ENCODE measurements around the gene CCDC134. TPM values are rescaled to one million over a fixed set of nuclear protein-coding genes. Genes with fewer than 3 reads are reported as not detected.

CCDC134 gene
- total RNA-seq, 1 experiment from 2014 or later: 7.9 TPM

- Histone ChIP-seq H3K9me3 (ENCODE audit: low read length) (no peaks in the 10 kb centered on the region), H2AFZ (ENCODE audit: low read length) (no peak overlapping the region), H3K79me2 (ENCODE audit: low read length) (peaks cover 94% of the 10 kb centered on the region), H3K36me3 (ENCODE audit: low read depth, low read length) (no peaks in the 10 kb centered on the region), H3K4me1 (ENCODE audit: insufficient read depth, low read length) (peaks cover 46% of the 10 kb centered on the region), H3K27me3 (ENCODE audit: low read length) (no peaks in the 10 kb centered on the region), H3F3A (ENCODE audit: low read length, unreplicated experiment) (no peaks in the 10 kb centered on the region), H3K4me2 (ENCODE audit: low read length) (no peak overlapping the region), H3K27ac (ENCODE audit: low read length) (no peak overlapping the region), H3K9me2 (replicated peaks; ENCODE audit: low read length) (no peaks in the 10 kb centered on the region), H3K4me3 (ENCODE audit: low read length) (no peak overlapping the region), H3K9ac (ENCODE audit: low read length) (no peak overlapping the region), H4K20me1 (ENCODE audit: low read length) (peaks cover 18% of the 10 kb centered on the region; the same call in 1 of the 2 replicates)
- ATAC-seq: peak; percentile 22
- TF ChIP-seq, protein P1, sequence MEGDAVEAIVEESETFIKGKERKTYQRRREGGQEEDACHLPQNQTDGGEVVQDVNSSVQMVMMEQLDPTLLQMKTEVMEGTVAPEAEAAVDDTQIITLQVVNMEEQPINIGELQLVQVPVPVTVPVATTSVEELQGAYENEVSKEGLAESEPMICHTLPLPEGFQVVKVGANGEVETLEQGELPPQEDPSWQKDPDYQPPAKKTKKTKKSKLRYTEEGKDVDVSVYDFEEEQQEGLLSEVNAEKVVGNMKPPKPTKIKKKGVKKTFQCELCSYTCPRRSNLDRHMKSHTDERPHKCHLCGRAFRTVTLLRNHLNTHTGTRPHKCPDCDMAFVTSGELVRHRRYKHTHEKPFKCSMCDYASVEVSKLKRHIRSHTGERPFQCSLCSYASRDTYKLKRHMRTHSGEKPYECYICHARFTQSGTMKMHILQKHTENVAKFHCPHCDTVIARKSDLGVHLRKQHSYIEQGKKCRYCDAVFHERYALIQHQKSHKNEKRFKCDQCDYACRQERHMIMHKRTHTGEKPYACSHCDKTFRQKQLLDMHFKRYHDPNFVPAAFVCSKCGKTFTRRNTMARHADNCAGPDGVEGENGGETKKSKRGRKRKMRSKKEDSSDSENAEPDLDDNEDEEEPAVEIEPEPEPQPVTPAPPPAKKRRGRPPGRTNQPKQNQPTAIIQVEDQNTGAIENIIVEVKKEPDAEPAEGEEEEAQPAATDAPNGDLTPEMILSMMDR (conservative IDR thresholded peaks at IDR 0.05; ENCODE audit: low read depth, low read length): no peak
- TF ChIP-seq EZH2 (IDR thresholded peaks at IDR 0.05; ENCODE audit: low read length, unreplicated experiment): no peak
- TF ChIP-seq EZH2phosphoT487 (IDR thresholded peaks at IDR 0.05; ENCODE audit: borderline replicate concordance, low read length): no peak
- ChIA-PET CTCF (interaction anchor here (0.6 kb wide), 1 partner anchor 10 kb away, joined by 3 read pairs; the partner anchor contains the start of gene SREBF2), POLR2A (ENCODE audit: unreplicated experiment) (no interaction called here)
- no TSS peak for BruUV-seq (replicated peaks)
- DNase-seq: peak; percentile 39
- intact Hi-C loops (cut with micrococcal nuclease): no loop called here
Observed at GRCh38 chr22:41842996-41843970, 42.8 kb downstream of the CCDC134 start.

- no peak overlapping the region for H2AFZ ChIP-seq (ENCODE audit: low read length)
- ATAC-seq: no peak
- CTCF ChIA-PET: no interaction called here
- intact Hi-C loops (cut with micrococcal nuclease): no loop called here
- H3K9ac ChIP-seq (ENCODE audit: low read length): 0 out of 2 replicates have a peak overlapping the region, but pooled peaks have one; percentile 4
- H3K4me3 ChIP-seq (ENCODE audit: low read length): no peak overlapping the region
- H3K27ac ChIP-seq (ENCODE audit: low read length): peak overlapping the region; percentile 41
- no peaks in the 10 kb centered on the region for H3F3A ChIP-seq (ENCODE audit: low read length, unreplicated experiment)
- no peaks in the 10 kb centered on the region for H3K9me2 ChIP-seq (replicated peaks; ENCODE audit: low read length)
- no TSS peak for BruUV-seq (replicated peaks)
- peak overlapping the region; percentile 28 for H3K4me2 ChIP-seq (ENCODE audit: low read length)
- no peaks in the 10 kb centered on the region for H3K27me3 ChIP-seq (ENCODE audit: low read length)
- POLR2A ChIA-PET (ENCODE audit: unreplicated experiment): no interaction called here
- TF ChIP-seq EZH2 (IDR thresholded peaks at IDR 0.05; ENCODE audit: low read length, unreplicated experiment) (no peak), EZH2phosphoT487 (IDR thresholded peaks at IDR 0.05; ENCODE audit: borderline replicate concordance, low read length) (no peak)
- TF ChIP-seq, protein P1 (conservative IDR thresholded peaks at IDR 0.05; ENCODE audit: low read depth, low read length): no peak
- no peak for DNase-seq
- H3K4me1 ChIP-seq (ENCODE audit: insufficient read depth, low read length): peaks cover 46% of the 10 kb centered on the region
- H3K79me2 ChIP-seq (ENCODE audit: low read length): peaks cover 92% of the 10 kb centered on the region
- no peaks in the 10 kb centered on the region for H3K9me3 ChIP-seq (ENCODE audit: low read length)
- H4K20me1 ChIP-seq (ENCODE audit: low read length): peaks cover 18% of the 10 kb centered on the region; the same call in 1 of the 2 replicates
- H3K36me3 ChIP-seq (ENCODE audit: low read depth, low read length): no peaks in the 10 kb centered on the region
Observed at GRCh38 chr22:41844036-41844435, 43.6 kb downstream of the CCDC134 start.
